ENCODE measurements around the gene LYPD3. TPM values are rescaled to one million over a fixed set of nuclear protein-coding genes. Genes with fewer than 3 reads are reported as not detected.

The LYPD3 gene
- polyA plus RNA-seq, 1 donor (not counting 4 experiments of a cell fraction or from before 2014, with no cell fraction given) = 163 TPM

- dilution Hi-C loops (cut with MboI; ENCODE audit: extremely low pct_ligation_motif_present, low sequenced_read_pairs) = no loop called here
- H3K4me2 ChIP-seq (ENCODE audit: control insufficient read depth, extremely low read depth, insufficient read depth, low read depth, low read length) = no peak overlapping the region
- H3K9ac ChIP-seq (ENCODE audit: control insufficient read depth, extremely low read depth, insufficient read depth, low read length) = no peak overlapping the region
- H3K9me1 ChIP-seq (ENCODE audit: control insufficient read depth, extremely low read depth, insufficient read depth, low read length) = no peaks in the 10 kb centered on the region
- no peaks in the 10 kb centered on the region for H3K79me2 ChIP-seq (ENCODE audit: control insufficient read depth, insufficient read depth, low read length)
- no peak overlapping the region for H3K27ac ChIP-seq (ENCODE audit: control insufficient read depth, insufficient read depth, low read length)
- FAIRE-seq = no peak
- H2AFZ ChIP-seq (ENCODE audit: control insufficient read depth, low read length) = no peak overlapping the region
- no peaks in the 10 kb centered on the region for H3K4me1 ChIP-seq (ENCODE audit: control insufficient read depth, extremely low read depth, insufficient read depth, low read length)
- no peaks in the 10 kb centered on the region for H4K20me1 ChIP-seq (ENCODE audit: control insufficient read depth, extremely low read depth, insufficient read depth, low read length)
- no peak for TF ChIP-seq CTCF (optimal IDR thresholded peaks at IDR 0.05 in 1 of 3, IDR thresholded peaks at IDR 0.05 in 1 of 3, conservative IDR thresholded peaks at IDR 0.05 in 1 of 3; ENCODE audit: extremely low read depth in 1 of 3, insufficient read depth in 2 of 3, low read length in 3 of 3)
- TF ChIP-seq EZH2 (IDR thresholded peaks at IDR 0.05; ENCODE audit: low read length) = no peak
- DNase-seq (ENCODE audit: low read depth, low spot score) = no peak
- peaks cover under 1 to 7% of the 10 kb centered on the region in 2 experiments for H3K36me3 ChIP-seq (ENCODE audit: control insufficient read depth in 2 of 2, extremely low read depth in 1 of 2, insufficient read depth in 2 of 2, low read length in 2 of 2)
- no peaks in the 10 kb centered on the region for H3K9me3 ChIP-seq (ENCODE audit: control insufficient read depth, low read depth, low read length)
- H3K27me3 ChIP-seq (ENCODE audit: control insufficient read depth, extremely low read depth, insufficient read depth, low read length) = no peaks in the 10 kb centered on the region
- H3K4me3 ChIP-seq (ENCODE audit: control insufficient read depth in 2 of 3, extremely low read depth in 1 of 3, insufficient read depth in 2 of 3, low read depth in 1 of 3, low read length in 3 of 3) = no peak overlapping the region
Observed at GRCh38 chr19:43489310-43489709, 23.9 kb upstream of the LYPD3 start.

GRCh38 chr19:43488179-43488578, 22.8 kb upstream of the LYPD3 start:
- Histone ChIP-seq H3K4me2 (ENCODE audit: control insufficient read depth, extremely low read depth, insufficient read depth, low read depth, low read length) (no peak overlapping the region), H3K9me1 (ENCODE audit: control insufficient read depth, extremely low read depth, insufficient read depth, low read length) (no peaks in the 10 kb centered on the region), H3K36me3 (ENCODE audit: control insufficient read depth in 2 of 2, extremely low read depth in 1 of 2, insufficient read depth in 2 of 2, low read length in 2 of 2) (peaks cover 0 to 8% of the 10 kb centered on the region in 2 experiments), H3K4me1 (ENCODE audit: control insufficient read depth, extremely low read depth, insufficient read depth, low read length) (no peaks in the 10 kb centered on the region), H3K9ac (ENCODE audit: control insufficient read depth, extremely low read depth, insufficient read depth, low read length) (no peak overlapping the region), H4K20me1 (ENCODE audit: control insufficient read depth, extremely low read depth, insufficient read depth, low read length) (no peaks in the 10 kb centered on the region), H2AFZ (ENCODE audit: control insufficient read depth, low read length) (no peak overlapping the region), H3K27me3 (ENCODE audit: control insufficient read depth, extremely low read depth, insufficient read depth, low read length) (no peaks in the 10 kb centered on the region), H3K27ac (ENCODE audit: control insufficient read depth, insufficient read depth, low read length) (no peak overlapping the region), H3K79me2 (ENCODE audit: control insufficient read depth, insufficient read depth, low read length) (no peaks in the 10 kb centered on the region), H3K4me3 (ENCODE audit: control insufficient read depth in 2 of 3, extremely low read depth in 1 of 3, insufficient read depth in 2 of 3, low read depth in 1 of 3, low read length in 3 of 3) (no peak overlapping the region), H3K9me3 (ENCODE audit: control insufficient read depth, low read depth, low read length) (no peaks in the 10 kb centered on the region)
- FAIRE-seq (no peak), DNase-seq (ENCODE audit: low read depth, low spot score) (no peak)
- dilution Hi-C loops (cut with MboI; ENCODE audit: extremely low pct_ligation_motif_present, low sequenced_read_pairs) = no loop called here
- TF ChIP-seq EZH2 (IDR thresholded peaks at IDR 0.05; ENCODE audit: low read length) (no peak), CTCF (optimal IDR thresholded peaks at IDR 0.05 in 1 of 3, IDR thresholded peaks at IDR 0.05 in 1 of 3, conservative IDR thresholded peaks at IDR 0.05 in 1 of 3; ENCODE audit: extremely low read depth in 1 of 3, insufficient read depth in 2 of 3, low read length in 3 of 3) (no peak)

All from keratinocyte (primary cell).